ENCODE data around the gene MAP2K6. TPM values are rescaled to one million over a fixed set of nuclear protein-coding genes. Genes with fewer than 3 reads are reported as not detected.

Gene MAP2K6
- total and polyA plus RNA-seq, 2 of the 8 experiments (the other 6 are each of a cell fraction or from before 2014, with no cell fraction given): 11.0 to 44.1 TPM

DNA sequence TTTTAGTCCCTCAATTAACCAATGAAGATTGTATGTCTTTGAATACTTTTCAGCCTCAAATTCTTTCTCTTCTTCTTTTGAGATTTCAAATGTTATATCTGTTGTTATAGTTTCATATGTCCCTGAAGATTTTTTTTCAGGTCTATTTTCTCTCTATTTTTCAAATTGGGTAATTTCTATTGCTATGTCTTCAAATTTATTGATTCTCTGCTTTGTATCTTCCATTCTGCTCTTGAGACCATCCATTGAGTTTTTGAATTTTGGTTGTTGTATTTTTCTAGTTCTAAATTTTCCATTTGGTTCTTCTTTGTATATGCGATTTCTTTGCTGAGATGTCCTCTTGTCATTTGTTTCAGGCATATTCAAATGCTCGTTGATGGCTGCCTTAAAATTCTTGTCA is 26.7 kb downstream of the MAP2K6 start:
- Histone ChIP-seq H3K36me3 (ENCODE audit: control insufficient read depth in 2 of 4, insufficient read depth in 4 of 4, low read length in 3 of 4) (no peaks in the 10 kb centered on the region), H2AK5ac (ENCODE audit: low read depth, low read length) (no peak overlapping the region), H4K20me1 (replicated peaks in 1 of 2; ENCODE audit: control insufficient read depth in 1 of 2, insufficient read depth in 2 of 2, low read length in 2 of 2) (no peaks in the 10 kb centered on the region), H3K4me3 (ENCODE audit: extremely low read depth in 1 of 4, insufficient read depth in 2 of 4, low read depth in 3 of 4, low read length in 4 of 4) (no peak overlapping the region), H3K23me2 (ENCODE audit: low read depth, low read length) (no peaks in the 10 kb centered on the region; the same call in 1 of the 2 replicates), H3K4ac (replicated peaks; ENCODE audit: insufficient read length, low read depth, low read length) (no peak overlapping the region), H3K79me2 (ENCODE audit: control insufficient read depth in 1 of 2, insufficient read depth in 2 of 2, low read length in 2 of 2) (peaks cover 7 to 61% of the 10 kb centered on the region in 2 experiments; a peak in 3 of 4 replicates), H3K9ac (replicated peaks in 1 of 4; ENCODE audit: extremely low read depth in 1 of 4, low read depth in 3 of 4, low read length in 3 of 4) (no peak overlapping the region), H4K91ac (replicated peaks; ENCODE audit: insufficient read length, low read length) (no peak overlapping the region), H2AFZ (ENCODE audit: low read length) (no peak overlapping the region), H2BK120ac (replicated peaks; ENCODE audit: low read depth, low read length) (no peak overlapping the region), H2BK5ac (ENCODE audit: low read depth, low read length) (no peak overlapping the region), H3K56ac (replicated peaks; ENCODE audit: insufficient read length, low read depth, low read length) (no peak overlapping the region), H2BK12ac (ENCODE audit: low read depth, low read length) (no peak overlapping the region), H3K4me1 (replicated peaks in 1 of 4; ENCODE audit: control insufficient read depth in 3 of 4, insufficient read depth in 4 of 4, low read length in 3 of 4) (no peaks in the 10 kb centered on the region; a peak in 3 of 7 replicates), H2BK20ac (ENCODE audit: low read length) (no peak overlapping the region), H3K4me2 (ENCODE audit: insufficient read depth in 1 of 2, low read depth in 2 of 2, low read length in 2 of 2) (no peak overlapping the region), H3K79me1 (ENCODE audit: low read depth, low read length) (0 out of 2 replicates have a peak, but pooled peaks cover 5% of the 10 kb centered on the region), H3K9me3 (ENCODE audit: insufficient read depth in 2 of 2, low read depth in 1 of 2, low read length in 1 of 2) (no peaks in the 10 kb centered on the region), H3K27me3 (replicated peaks in 1 of 4; ENCODE audit: control insufficient read depth in 3 of 4, extremely low read depth in 1 of 4, insufficient read depth in 3 of 4, low read length in 3 of 4) (no peaks in the 10 kb centered on the region), H3K27ac (ENCODE audit: low read depth, low read length) (no peak overlapping the region), H3K18ac (ENCODE audit: extremely low read depth, low read length) (no peak overlapping the region), H4K5ac (ENCODE audit: insufficient read length, low read depth, low read length) (no peak overlapping the region), H3K14ac (ENCODE audit: insufficient read length) (no peak overlapping the region), H2BK15ac (ENCODE audit: low read length) (no peak overlapping the region), H4K8ac (ENCODE audit: extremely low read depth, insufficient read depth, low read length) (no peak overlapping the region), H3K23ac (ENCODE audit: insufficient read length) (no peak overlapping the region)
- POLR2A ChIA-PET (ENCODE audit: partially characterized antibody): no interaction called here
- CTCF ChIA-PET (ENCODE audit: partially characterized antibody): no interaction called here
- WGBS, 2 experiments (ENCODE audit: extremely low coverage in 1 of 2, insufficient coverage in 1 of 2, insufficient read length in 1 of 2, insufficient replicate concordance in 2 of 2, low coverage in 1 of 2, low lambda C conversion rate in 2 of 2, missing lambda C conversion rate in 1 of 2): 86% methylated on average over 2 of the region's 2 CpGs; no CpG with 5 or more reads in 1 of the 2 experiments
- DNase-seq (ENCODE audit: low read depth in 1 of 2, low spot score in 2 of 2): no peak
- peak; percentile 13 for FAIRE-seq
- no peak for TF ChIP-seq JUN (IDR thresholded peaks at IDR 0.05; ENCODE audit: low read depth, low read length)
- TF ChIP-seq EP300 (IDR thresholded peaks at IDR 0.05; ENCODE audit: borderline replicate concordance in 1 of 2, low read depth in 2 of 2, low read length in 2 of 2): no peak
- TF ChIP-seq CBX8 (IDR thresholded peaks at IDR 0.05; ENCODE audit: borderline replicate concordance, low read depth, low read length): no peak
- TF ChIP-seq HDAC2 (IDR thresholded peaks at IDR 0.05; ENCODE audit: borderline replicate concordance in 1 of 2, low read depth in 2 of 2, low read length in 2 of 2): no peak
- no peak for TF ChIP-seq TAF1 (IDR thresholded peaks at IDR 0.05; ENCODE audit: low read depth, low read length)
- TF ChIP-seq NRF1 (IDR thresholded peaks at IDR 0.05; ENCODE audit: low read depth, low read length): no peak
- TF ChIP-seq POU5F1 (IDR thresholded peaks at IDR 0.05; ENCODE audit: low read depth, low read length): no peak
- no peak for TF ChIP-seq CBX5 (IDR thresholded peaks at IDR 0.05; ENCODE audit: low read depth, low read length)
- TF ChIP-seq, protein P1, sequence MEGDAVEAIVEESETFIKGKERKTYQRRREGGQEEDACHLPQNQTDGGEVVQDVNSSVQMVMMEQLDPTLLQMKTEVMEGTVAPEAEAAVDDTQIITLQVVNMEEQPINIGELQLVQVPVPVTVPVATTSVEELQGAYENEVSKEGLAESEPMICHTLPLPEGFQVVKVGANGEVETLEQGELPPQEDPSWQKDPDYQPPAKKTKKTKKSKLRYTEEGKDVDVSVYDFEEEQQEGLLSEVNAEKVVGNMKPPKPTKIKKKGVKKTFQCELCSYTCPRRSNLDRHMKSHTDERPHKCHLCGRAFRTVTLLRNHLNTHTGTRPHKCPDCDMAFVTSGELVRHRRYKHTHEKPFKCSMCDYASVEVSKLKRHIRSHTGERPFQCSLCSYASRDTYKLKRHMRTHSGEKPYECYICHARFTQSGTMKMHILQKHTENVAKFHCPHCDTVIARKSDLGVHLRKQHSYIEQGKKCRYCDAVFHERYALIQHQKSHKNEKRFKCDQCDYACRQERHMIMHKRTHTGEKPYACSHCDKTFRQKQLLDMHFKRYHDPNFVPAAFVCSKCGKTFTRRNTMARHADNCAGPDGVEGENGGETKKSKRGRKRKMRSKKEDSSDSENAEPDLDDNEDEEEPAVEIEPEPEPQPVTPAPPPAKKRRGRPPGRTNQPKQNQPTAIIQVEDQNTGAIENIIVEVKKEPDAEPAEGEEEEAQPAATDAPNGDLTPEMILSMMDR (IDR thresholded peaks at IDR 0.05; ENCODE audit: control extremely low read depth in 1 of 3, insufficient read depth in 1 of 3, low read depth in 1 of 3, low read length in 3 of 3): no peak
- no peak for TF ChIP-seq BCL11A (IDR thresholded peaks at IDR 0.05; ENCODE audit: low read depth in 2 of 2, low read length in 2 of 2)

Data from H1 (cell line).